Midbrain (tissue), 1 donor: ENCODE measurements around the gene ACLY.
"Not testable (repeated sequence)": the region's sequence is repeated elsewhere in the genome, so short reads cannot be mapped to it uniquely, and the experiment has no call there.

Experiments
- DNase-seq: peaks from one replicate; lab custom pipeline; 2025; lab: John Stamatoyannopoulos, UW

Gene ACLY

GRCh38 chr17:41829961-41830360, 88.8 kb downstream of the ACLY start:
- not testable (repeated sequence) for DNase-seq

GRCh38 chr17:41825175-41825845, 93.4 kb downstream of the ACLY start:
- DNase-seq = no peak

- DNase-seq = no peak
Measured at GRCh38 chr17:41824086-41824485, 94.7 kb downstream of the ACLY start.

GRCh38 chr17:41823580-41823979, 95.2 kb downstream of the ACLY start:
- DNase-seq = no peak

GRCh38 chr17:41823141-41823524, 95.6 kb downstream of the ACLY start:
- no peak for DNase-seq

- no peak for DNase-seq
Measured at GRCh38 chr17:41822216-41823140, 96.3 kb downstream of the ACLY start.

- DNase-seq = no peak
Measured at GRCh38 chr17:41821776-41822175, 97.0 kb downstream of the ACLY start.

- no peak for DNase-seq
Measured at GRCh38 chr17:41818024-41818423, 100.7 kb downstream of the ACLY start.
